Right renal cortex interstitium (tissue), 3 donors: ENCODE results near the gene FKBP6. TPM values are rescaled to one million over a fixed set of nuclear protein-coding genes. Genes with fewer than 3 reads are reported as not detected.
A peak's percentile ranks its signal among the peaks of the same experiment; 100 is the strongest.
"Not testable (repeated sequence)": the region's sequence is repeated elsewhere in the genome, so short reads cannot be mapped to it uniquely, and the experiment has no call there.

Experiments used
- DNase-seq, 3 donors: peaks; one replicate each; pipeline ENCODE4 v3.0.0-alpha.2; 2013; ENCODE audit warnings: low read depth in 3 of 3, low spot score in 2 of 3
- polyA plus RNA-seq, 3 donors: library from polyadenylated mRNA; unstranded; fragments of 120-200 nt; gene quantifications; one replicate each; pipeline ENCODE4 v1.2.1, GENCODE V29; 2013; ENCODE audit not compliant: insufficient read length in 3 of 3

FKBP6 gene
- under 1 TPM; 0.22 to 0.26 (median 0.25) TPM for polyA plus RNA-seq

GRCh38 chr7:73327922-73328321 lies at the start of gene FKBP6, which contains the start of gene TRIM50:
Gene FKBP6, plus strand, starts transcription at chr7:73328161. Its CDS starts 268 bp downstream, at chr7:73328429.
Gene TRIM50, minus strand, starts transcription at chr7:73328082. Its CDS starts 3,295 bp downstream, at chr7:73324787.
- DNase-seq = not testable (repeated sequence)

GRCh38 chr7:73297235-73297634 lies 30.7 kb upstream of the FKBP6 start:
- DNase-seq = not testable (repeated sequence)

GRCh38 chr7:73297706-73298105 lies 30.3 kb upstream of the FKBP6 start:
- DNase-seq = not testable (repeated sequence)

GRCh38 chr7:73299812-73300211 lies 28.1 kb upstream of the FKBP6 start:
- DNase-seq = not testable (repeated sequence)

- DNase-seq = not testable (repeated sequence)
These were observed 26.9 kb upstream of the FKBP6 start for GRCh38 chr7:73301108-73301507.

- not testable (repeated sequence) for DNase-seq
These were observed 25.1 kb upstream of the FKBP6 start for GRCh38 chr7:73302846-73303245.

GRCh38 chr7:73303546-73303945 lies 24.4 kb upstream of the FKBP6 start:
- DNase-seq = no peak

GRCh38 chr7:73304071-73304470 lies 23.9 kb upstream of the FKBP6 start:
- no peak for DNase-seq

- not testable (repeated sequence) for DNase-seq
These were observed 23.2 kb upstream of the FKBP6 start for GRCh38 chr7:73304612-73305387.

- no peak for DNase-seq
These were observed 20.5 kb upstream of the FKBP6 start for GRCh38 chr7:73307436-73307835.

- DNase-seq = no peak
These were observed 19.8 kb upstream of the FKBP6 start for GRCh38 chr7:73308074-73308664.

- peak; percentile 31 to 53 (median 43) for DNase-seq
These were observed 19.2 kb upstream of the FKBP6 start, which contains the start of gene NSUN5 for GRCh38 chr7:73308665-73309214. Gene NSUN5, minus strand, starts transcription at chr7:73308826. Its CDS starts 36 bp downstream, at chr7:73308790.

- not testable (repeated sequence) for DNase-seq
These were observed 16.5 kb upstream of the FKBP6 start for GRCh38 chr7:73311421-73311820.

- no peak for DNase-seq
These were observed 15.0 kb upstream of the FKBP6 start for GRCh38 chr7:73312831-73313520.

GRCh38 chr7:73313521-73313906 lies 14.4 kb upstream of the FKBP6 start:
- DNase-seq = no peak

GRCh38 chr7:73314271-73314670 lies 13.7 kb upstream of the FKBP6 start:
- no peak for DNase-seq

- no peak for DNase-seq
These were observed 11.4 kb upstream of the FKBP6 start for GRCh38 chr7:73316521-73316920.

GRCh38 chr7:73318656-73319204 lies 9.2 kb upstream of the FKBP6 start:
- not testable (repeated sequence) for DNase-seq

GRCh38 chr7:73319541-73319940 lies 8.4 kb upstream of the FKBP6 start:
- not testable (repeated sequence) for DNase-seq

- DNase-seq = not testable (repeated sequence)
These were observed 8.0 kb upstream of the FKBP6 start for GRCh38 chr7:73320009-73320408.
